Measurements from ENCODE around the gene CBLIF.
"Not testable (repeated sequence)": the region's sequence is repeated elsewhere in the genome, so short reads cannot be mapped to it uniquely, and the experiment has no call there.

GRCh38 chr11:59784441-59784840, 60.9 kb downstream of the CBLIF start:
- TF ChIP-seq CTCF, POLR2A, POLR2AphosphoS5 (IDR thresholded peaks at IDR 0.05): not testable (repeated sequence)
